Esophagus squamous epithelium (tissue), 4 donors: ENCODE results near the gene PSORS1C1.

Source experiments
- CTCF ChIP-seq, 6 experiments: fragments of 450-650 bp in 4 of 6; fragments of 200-600 bp in 2 of 6; sonication (generic) in 2 of 6; IDR thresholded peaks; one replicate each; pipeline ENCODE4 v1.5.1; 2016 to 2019; ENCODE audit warnings: antibody characterized with exemption in 6 of 6, mild to moderate bottlenecking in 4 of 6, moderate library complexity in 4 of 6
- POLR2A ChIP-seq, 4 donors: fragments of 450-650 bp; IDR thresholded peaks; one replicate each; pipeline ENCODE4 v1.6.1; 2017; ENCODE audit warnings: antibody characterized with exemption in 4 of 4, mild to moderate bottlenecking in 4 of 4, moderate library complexity in 3 of 4

GRCh38 chr6:31091680-31092079 is 22.9 kb upstream of the PSORS1C1 start:
- TF ChIP-seq CTCF (IDR thresholded peaks at IDR 0.05), result no peak
- no peak for TF ChIP-seq POLR2A (IDR thresholded peaks at IDR 0.05)
